HepG2 (cell line): ENCODE results near the gene CEMP1. TPM values are rescaled to one million over a fixed set of nuclear protein-coding genes. Genes with fewer than 3 reads are reported as not detected.

Source experiments
- ATF1 ChIP-seq: IDR thresholded peaks from 2 replicates; pipeline ENCODE4 v1.6.1; 2016; ENCODE audit warnings: mild to moderate bottlenecking, control low read depth
- GTF3A ChIP-seq: sonication (generic); formaldehyde crosslinking; conservative IDR thresholded peaks from 2 replicates; pipeline ENCODE4 v1.4.0; 2020; ENCODE audit warnings: mild to moderate bottlenecking, missing genetic modification reagents
- KAT7 ChIP-seq: IDR thresholded peaks from 2 replicates; pipeline ENCODE4 v1.6.1; 2018; ENCODE audit warnings: borderline replicate concordance, missing compliant biosample characterization
- MAX ChIP-seq: IDR thresholded peaks from 2 replicates; pipeline ENCODE4 v1.6.1; 2012; ENCODE audit warnings: inconsistent platforms
- TARDBP ChIP-seq: sonication (generic); formaldehyde crosslinking; IDR thresholded peaks from 2 replicates; pipeline ENCODE4 v1.8.0; 2022; ENCODE audit warnings: mild to moderate bottlenecking, missing genetic modification reagents
- THAP11 ChIP-seq: IDR thresholded peaks from 2 replicates; pipeline ENCODE4 v1.6.1; 2016; ENCODE audit warnings: missing biosample characterization, missing genetic modification reagents
- ZBTB3 ChIP-seq: sonication (generic); formaldehyde crosslinking; IDR thresholded peaks from 2 replicates; pipeline ENCODE4 v1.4.0; 2020; ENCODE audit warnings: low read depth, mild to moderate bottlenecking, moderate library complexity, missing genetic modification reagents, borderline replicate concordance
- ZNF124 ChIP-seq: sonication (generic); formaldehyde crosslinking; IDR thresholded peaks from 2 replicates; pipeline ENCODE4 v1.4.0; 2020; ENCODE audit warnings: missing genetic modification reagents
- ZNF788 ChIP-seq: sonication (generic); formaldehyde crosslinking; IDR thresholded peaks from 2 replicates; pipeline ENCODE4 v1.5.0; 2020; ENCODE audit warnings: mild to moderate bottlenecking, missing genetic modification reagents, borderline replicate concordance
- ZNF883 ChIP-seq: sonication (generic); formaldehyde crosslinking; IDR thresholded peaks from 2 replicates; pipeline ENCODE4 v1.5.1; 2020; ENCODE audit warnings: mild to moderate bottlenecking, missing genetic modification reagents; ENCODE audit errors: not compliant biosample characterization
- ZSCAN20 ChIP-seq: sonication (generic); formaldehyde crosslinking; IDR thresholded peaks from 2 replicates; pipeline ENCODE4 v1.4.0; 2020; ENCODE audit warnings: missing genetic modification reagents, mild to moderate bottlenecking, borderline replicate concordance
- polyA plus RNA-seq, 8 experiments: library from polyadenylated mRNA; depleted of rRNA in 3 of 8; stranded (reverse) in 7 of 8; unstranded in 1 of 8; fragments of >200 nt; fragmentation: Illumina TruSeq in 4 of 8; extraction: Trizol in 4 of 8; gene quantifications; 2 replicates each; pipeline versions ENCODE4 v1.2.1 to v1.2.3, GENCODE V29; 2011 to 2016; ENCODE audit warnings: low read depth in 4 of 8, missing spikeins in 1 of 8, mixed read lengths in 1 of 8; ENCODE audit not compliant: insufficient read depth in 1 of 8
- total RNA-seq, 5 experiments: library from RNA; depleted of rRNA; stranded (reverse); fragments of >200 nt; fragmentation: Illumina TruSeq; extraction: Trizol; gene quantifications; 2 replicates each; pipeline ENCODE4 v1.2.3, GENCODE V29; 2016; ENCODE audit warnings: low read depth in 1 of 5
- TF ChIP-seq, protein P1 (sequence below): sonication (generic); formaldehyde crosslinking; IDR thresholded peaks from 2 replicates; pipeline ENCODE4 v1.4.0; 2020; ENCODE audit warnings: missing genetic modification reagents
- TF ChIP-seq, protein P2 (sequence below): sonication (generic); formaldehyde crosslinking; IDR thresholded peaks from 2 replicates; pipeline ENCODE4 v1.8.0; 2023; ENCODE audit warnings: mild to moderate bottlenecking, missing genetic modification reagents
- TF ChIP-seq, protein P3 (sequence below): IDR thresholded peaks from 2 replicates; pipeline ENCODE4 v1.4.0; 2020; ENCODE audit warnings: mild to moderate bottlenecking, missing genetic modification reagents
- TF ChIP-seq, protein P4 (sequence below): sonication (generic); formaldehyde crosslinking; IDR thresholded peaks from 2 replicates; pipeline ENCODE4 v1.4.0; 2020; ENCODE audit warnings: missing genetic modification reagents
- TF ChIP-seq, protein P5 (sequence below): sonication (generic); formaldehyde crosslinking; IDR thresholded peaks from 2 replicates; pipeline ENCODE4 v1.9.0; 2022; ENCODE audit warnings: low read depth, missing genetic modification reagents

CEMP1 gene
- total and polyA plus RNA-seq, 2 of the 13 experiments (the other 11 are each of a cell fraction or from before 2014, with no cell fraction given): not detected

- peak; percentile 64; the same call in 1 of the 2 replicates for TF ChIP-seq ATF1
- TF ChIP-seq, protein P1, sequence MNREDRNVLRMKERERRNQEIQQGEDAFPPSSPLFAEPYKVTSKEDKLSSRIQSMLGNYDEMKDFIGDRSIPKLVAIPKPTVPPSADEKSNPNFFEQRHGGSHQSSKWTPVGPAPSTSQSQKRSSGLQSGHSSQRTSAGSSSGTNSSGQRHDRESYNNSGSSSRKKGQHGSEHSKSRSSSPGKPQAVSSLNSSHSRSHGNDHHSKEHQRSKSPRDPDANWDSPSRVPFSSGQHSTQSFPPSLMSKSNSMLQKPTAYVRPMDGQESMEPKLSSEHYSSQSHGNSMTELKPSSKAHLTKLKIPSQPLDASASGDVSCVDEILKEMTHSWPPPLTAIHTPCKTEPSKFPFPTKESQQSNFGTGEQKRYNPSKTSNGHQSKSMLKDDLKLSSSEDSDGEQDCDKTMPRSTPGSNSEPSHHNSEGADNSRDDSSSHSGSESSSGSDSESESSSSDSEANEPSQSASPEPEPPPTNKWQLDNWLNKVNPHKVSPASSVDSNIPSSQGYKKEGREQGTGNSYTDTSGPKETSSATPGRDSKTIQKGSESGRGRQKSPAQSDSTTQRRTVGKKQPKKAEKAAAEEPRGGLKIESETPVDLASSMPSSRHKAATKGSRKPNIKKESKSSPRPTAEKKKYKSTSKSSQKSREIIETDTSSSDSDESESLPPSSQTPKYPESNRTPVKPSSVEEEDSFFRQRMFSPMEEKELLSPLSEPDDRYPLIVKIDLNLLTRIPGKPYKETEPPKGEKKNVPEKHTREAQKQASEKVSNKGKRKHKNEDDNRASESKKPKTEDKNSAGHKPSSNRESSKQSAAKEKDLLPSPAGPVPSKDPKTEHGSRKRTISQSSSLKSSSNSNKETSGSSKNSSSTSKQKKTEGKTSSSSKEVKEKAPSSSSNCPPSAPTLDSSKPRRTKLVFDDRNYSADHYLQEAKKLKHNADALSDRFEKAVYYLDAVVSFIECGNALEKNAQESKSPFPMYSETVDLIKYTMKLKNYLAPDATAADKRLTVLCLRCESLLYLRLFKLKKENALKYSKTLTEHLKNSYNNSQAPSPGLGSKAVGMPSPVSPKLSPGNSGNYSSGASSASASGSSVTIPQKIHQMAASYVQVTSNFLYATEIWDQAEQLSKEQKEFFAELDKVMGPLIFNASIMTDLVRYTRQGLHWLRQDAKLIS (CRISPR knock-in tag): no peak; the same call in 1 of the 2 replicates
- TF ChIP-seq TARDBP (CRISPR knock-in tag): peak; percentile 74
- TF ChIP-seq, protein P2, sequence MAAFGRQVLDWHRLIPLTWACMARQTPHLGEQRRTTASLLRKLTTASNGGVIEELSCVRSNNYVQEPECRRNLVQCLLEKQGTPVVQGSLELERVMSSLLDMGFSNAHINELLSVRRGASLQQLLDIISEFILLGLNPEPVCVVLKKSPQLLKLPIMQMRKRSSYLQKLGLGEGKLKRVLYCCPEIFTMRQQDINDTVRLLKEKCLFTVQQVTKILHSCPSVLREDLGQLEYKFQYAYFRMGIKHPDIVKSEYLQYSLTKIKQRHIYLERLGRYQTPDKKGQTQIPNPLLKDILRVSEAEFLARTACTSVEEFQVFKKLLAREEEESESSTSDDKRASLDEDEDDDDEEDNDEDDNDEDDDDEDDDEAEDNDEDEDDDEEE (CRISPR knock-in tag): peak; percentile 36; the same call in 1 of the 2 replicates
- TF ChIP-seq ZNF124: no peak
- peak; percentile 27 for TF ChIP-seq ZNF883 (CRISPR knock-in tag)
- TF ChIP-seq THAP11 (CRISPR knock-in tag): peak; percentile 77
- TF ChIP-seq ZNF788 (CRISPR knock-in tag): peak; percentile 37; the same call in 1 of the 2 replicates
- 0 out of 2 replicates have a peak, but pooled peaks have one; percentile 50 for TF ChIP-seq ZBTB3 (CRISPR knock-in tag)
- TF ChIP-seq, protein P3, sequence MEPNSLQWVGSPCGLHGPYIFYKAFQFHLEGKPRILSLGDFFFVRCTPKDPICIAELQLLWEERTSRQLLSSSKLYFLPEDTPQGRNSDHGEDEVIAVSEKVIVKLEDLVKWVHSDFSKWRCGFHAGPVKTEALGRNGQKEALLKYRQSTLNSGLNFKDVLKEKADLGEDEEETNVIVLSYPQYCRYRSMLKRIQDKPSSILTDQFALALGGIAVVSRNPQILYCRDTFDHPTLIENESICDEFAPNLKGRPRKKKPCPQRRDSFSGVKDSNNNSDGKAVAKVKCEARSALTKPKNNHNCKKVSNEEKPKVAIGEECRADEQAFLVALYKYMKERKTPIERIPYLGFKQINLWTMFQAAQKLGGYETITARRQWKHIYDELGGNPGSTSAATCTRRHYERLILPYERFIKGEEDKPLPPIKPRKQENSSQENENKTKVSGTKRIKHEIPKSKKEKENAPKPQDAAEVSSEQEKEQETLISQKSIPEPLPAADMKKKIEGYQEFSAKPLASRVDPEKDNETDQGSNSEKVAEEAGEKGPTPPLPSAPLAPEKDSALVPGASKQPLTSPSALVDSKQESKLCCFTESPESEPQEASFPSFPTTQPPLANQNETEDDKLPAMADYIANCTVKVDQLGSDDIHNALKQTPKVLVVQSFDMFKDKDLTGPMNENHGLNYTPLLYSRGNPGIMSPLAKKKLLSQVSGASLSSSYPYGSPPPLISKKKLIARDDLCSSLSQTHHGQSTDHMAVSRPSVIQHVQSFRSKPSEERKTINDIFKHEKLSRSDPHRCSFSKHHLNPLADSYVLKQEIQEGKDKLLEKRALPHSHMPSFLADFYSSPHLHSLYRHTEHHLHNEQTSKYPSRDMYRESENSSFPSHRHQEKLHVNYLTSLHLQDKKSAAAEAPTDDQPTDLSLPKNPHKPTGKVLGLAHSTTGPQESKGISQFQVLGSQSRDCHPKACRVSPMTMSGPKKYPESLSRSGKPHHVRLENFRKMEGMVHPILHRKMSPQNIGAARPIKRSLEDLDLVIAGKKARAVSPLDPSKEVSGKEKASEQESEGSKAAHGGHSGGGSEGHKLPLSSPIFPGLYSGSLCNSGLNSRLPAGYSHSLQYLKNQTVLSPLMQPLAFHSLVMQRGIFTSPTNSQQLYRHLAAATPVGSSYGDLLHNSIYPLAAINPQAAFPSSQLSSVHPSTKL (CRISPR knock-in tag): peak; percentile 82
- TF ChIP-seq, protein P4, sequence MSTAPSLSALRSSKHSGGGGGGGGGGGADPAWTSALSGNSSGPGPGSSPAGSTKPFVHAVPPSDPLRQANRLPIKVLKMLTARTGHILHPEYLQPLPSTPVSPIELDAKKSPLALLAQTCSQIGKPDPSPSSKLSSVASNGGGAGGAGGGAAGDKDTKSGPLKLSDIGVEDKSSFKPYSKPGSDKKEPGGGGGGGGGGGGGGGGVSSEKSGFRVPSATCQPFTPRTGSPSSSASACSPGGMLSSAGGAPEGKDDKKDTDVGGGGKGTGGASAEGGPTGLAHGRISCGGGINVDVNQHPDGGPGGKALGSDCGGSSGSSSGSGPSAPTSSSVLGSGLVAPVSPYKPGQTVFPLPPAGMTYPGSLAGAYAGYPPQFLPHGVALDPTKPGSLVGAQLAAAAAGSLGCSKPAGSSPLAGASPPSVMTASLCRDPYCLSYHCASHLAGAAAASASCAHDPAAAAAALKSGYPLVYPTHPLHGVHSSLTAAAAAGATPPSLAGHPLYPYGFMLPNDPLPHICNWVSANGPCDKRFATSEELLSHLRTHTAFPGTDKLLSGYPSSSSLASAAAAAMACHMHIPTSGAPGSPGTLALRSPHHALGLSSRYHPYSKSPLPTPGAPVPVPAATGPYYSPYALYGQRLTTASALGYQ (CRISPR knock-in tag): peak; percentile 81
- no peak for TF ChIP-seq KAT7 (CRISPR knock-in tag)
- TF ChIP-seq ZSCAN20 (CRISPR knock-in tag): no peak
- TF ChIP-seq GTF3A: 0 out of 2 replicates have a peak, but pooled peaks have one; percentile 59
- TF ChIP-seq, protein P5, sequence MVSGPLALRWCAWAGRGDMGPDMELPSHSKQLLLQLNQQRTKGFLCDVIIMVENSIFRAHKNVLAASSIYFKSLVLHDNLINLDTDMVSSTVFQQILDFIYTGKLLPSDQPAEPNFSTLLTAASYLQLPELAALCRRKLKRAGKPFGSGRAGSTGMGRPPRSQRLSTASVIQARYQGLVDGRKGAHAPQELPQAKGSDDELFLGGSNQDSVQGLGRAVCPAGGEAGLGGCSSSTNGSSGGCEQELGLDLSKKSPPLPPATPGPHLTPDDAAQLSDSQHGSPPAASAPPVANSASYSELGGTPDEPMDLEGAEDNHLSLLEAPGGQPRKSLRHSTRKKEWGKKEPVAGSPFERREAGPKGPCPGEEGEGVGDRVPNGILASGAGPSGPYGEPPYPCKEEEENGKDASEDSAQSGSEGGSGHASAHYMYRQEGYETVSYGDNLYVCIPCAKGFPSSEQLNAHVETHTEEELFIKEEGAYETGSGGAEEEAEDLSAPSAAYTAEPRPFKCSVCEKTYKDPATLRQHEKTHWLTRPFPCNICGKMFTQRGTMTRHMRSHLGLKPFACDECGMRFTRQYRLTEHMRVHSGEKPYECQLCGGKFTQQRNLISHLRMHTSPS (CRISPR knock-in tag): peak; percentile 59; the same call in 1 of the 2 replicates
- TF ChIP-seq MAX: no peak; the same call in none of the 2 replicates
These were observed 6.8 kb downstream of the CEMP1 start (continued) for GRCh38 chr16:2524339-2524938.
